A673 (cell line): ENCODE measurements around the gene SOBP. TPM values are rescaled to one million over a fixed set of nuclear protein-coding genes. Genes with fewer than 3 reads are reported as not detected.
A peak's percentile ranks its signal among the peaks of the same experiment; 100 is the strongest.

ENCODE experiments used
- BruUV-seq: library from RNA; stranded (reverse); fragments of 400-500 nt; replicated peaks from 2 replicates; lab custom pipeline; 2021; lab: Mats Ljungman, UMichigan
- CTCF ChIA-PET: fragments of 300-600 bp; sonication (Branson Sonifier 250); formaldehyde crosslinking; loops from one replicate; lab custom pipeline; 2022; ENCODE audit warnings: antibody characterized with exemption; lab: Charles Lee
- POLR2A ChIA-PET: fragments of 300-600 bp; sonication (Branson Sonifier 250); formaldehyde crosslinking; loops from one replicate; lab custom pipeline; 2022; ENCODE audit warnings: antibody characterized with exemption; ENCODE audit not compliant: low non-redundant PET; lab: Charles Lee
- DNase-seq: peaks from one replicate; pipeline ENCODE4 v3.0.0-alpha.2; 2015; ENCODE audit warnings: low spot score
- H3K27ac ChIP-seq: fragments of 200-600 bp; sonication (generic); 2 replicates; pipeline ENCODE4 v1.5.1; 2016; ENCODE audit warnings: mixed run types, low read depth, mild to moderate bottlenecking, mixed read lengths, antibody characterized with exemption, low read length; ENCODE audit not compliant: poor library complexity, severe bottlenecking
- H3K27me3 ChIP-seq: fragments of 200-600 bp; sonication (generic); replicated peaks from 2 replicates; pipeline ENCODE4 v1.6.1; 2017; ENCODE audit warnings: mixed run types, low read depth, mild to moderate bottlenecking, mixed read lengths, antibody characterized with exemption, low read length; ENCODE audit not compliant: insufficient read depth, poor library complexity
- H3K36me3 ChIP-seq: fragments of 200-600 bp; sonication (generic); 2 replicates; pipeline ENCODE4 v1.6.1; 2016; ENCODE audit warnings: mixed run types, mild to moderate bottlenecking, mixed read lengths, antibody characterized with exemption, low read length; ENCODE audit not compliant: insufficient read depth, poor library complexity, severe bottlenecking
- H3K4me1 ChIP-seq: fragments of 200-600 bp; sonication (generic); 2 replicates; pipeline ENCODE4 v1.6.1; 2017; ENCODE audit warnings: mixed run types, mild to moderate bottlenecking, mixed read lengths, antibody characterized with exemption, low read length; ENCODE audit not compliant: insufficient read depth, poor library complexity, severe bottlenecking
- H3K4me3 ChIP-seq: fragments of 200-600 bp; sonication (generic); 2 replicates; pipeline ENCODE4 v1.5.1; 2016; ENCODE audit warnings: low read depth, mixed run types, mild to moderate bottlenecking, mixed read lengths, low read length; ENCODE audit not compliant: poor library complexity, severe bottlenecking
- H3K9me3 ChIP-seq: fragments of 200-600 bp; sonication (generic); 2 replicates; pipeline ENCODE4 v1.6.1; 2016; ENCODE audit warnings: mixed run types, low read depth, mild to moderate bottlenecking, mixed read lengths, antibody characterized with exemption, low read length; ENCODE audit not compliant: poor library complexity, severe bottlenecking
- CTCF ChIP-seq: fragments of 300-800, 200-600 bp; sonication (generic); conservative IDR thresholded peaks from 2 replicates; pipeline ENCODE4 v1.5.1; 2017; ENCODE audit warnings: low read depth, mild to moderate bottlenecking, antibody characterized with exemption, low read length, moderate library complexity, mixed read lengths
- EZH2 ChIP-seq: fragments of 200-600 bp; sonication (generic); IDR thresholded peaks from 2 replicates; pipeline ENCODE4 v1.6.1; 2017; ENCODE audit warnings: borderline replicate concordance, low read depth, mild to moderate bottlenecking, mixed read lengths, antibody characterized with exemption, low read length; ENCODE audit not compliant: poor library complexity, severe bottlenecking
- intact Hi-C: fragments of 100-400 bp; cut with micrococcal nuclease; formaldehyde crosslinking; loops from one replicate; pipeline ENCODE4 v1.10.0; 2022; ENCODE audit not compliant: unreplicated experiment
- total RNA-seq: library from RNA; stranded (reverse); gene quantifications from 2 replicates; pipeline ENCODE4 v1.2.3, GENCODE V29; 2021

Gene SOBP
- total RNA-seq, 1 experiment from 2014 or later = 3.3 TPM

GRCh38 chr6:107670792-107671199 lies 180.9 kb downstream of the SOBP start:
- no peak overlapping the region for H3K4me3 ChIP-seq
- no peaks in the 10 kb centered on the region for H3K36me3 ChIP-seq
- no peak overlapping the region for H3K27ac ChIP-seq
- DNase-seq = peak; percentile 28
- no peaks in the 10 kb centered on the region for H3K4me1 ChIP-seq
- TF ChIP-seq EZH2 (no peak), CTCF (no peak)
- intact Hi-C loops = loop anchor here (10.0 kb wide), 2 partner anchors 384 to 536 kb away; no protein-coding TSS in a partner anchor
- CTCF ChIA-PET = no interaction called here
- POLR2A ChIA-PET = no interaction called here
- H3K27me3 ChIP-seq = no peaks in the 10 kb centered on the region
- no TSS peak for BruUV-seq
- H3K9me3 ChIP-seq = no peaks in the 10 kb centered on the region

- intact Hi-C loops = loop anchor here (10.0 kb wide), 2 partner anchors 382 to 538 kb away; no protein-coding TSS in a partner anchor
- no TSS peak for BruUV-seq
Measured at GRCh38 chr6:107673076-107673494, 183.2 kb downstream of the SOBP start.

GRCh38 chr6:107674995-107675738 lies 185.2 kb downstream of the SOBP start:
- DNase-seq = peak; percentile 86
- BruUV-seq = no TSS peak
- H3K4me3 ChIP-seq = no peak overlapping the region

More at GRCh38 chr6:107673076-107673494, 183.2 kb downstream of the SOBP start:
- DNase-seq = no peak
- H3K27me3 ChIP-seq = no peaks in the 10 kb centered on the region
- ChIA-PET POLR2A (no interaction called here), CTCF (no interaction called here)
- no peak overlapping the region for H3K27ac ChIP-seq
- H3K4me3 ChIP-seq = no peak overlapping the region
- no peak for TF ChIP-seq CTCF
- TF ChIP-seq EZH2 = no peak
- H3K4me1 ChIP-seq = no peaks in the 10 kb centered on the region
- no peaks in the 10 kb centered on the region for H3K9me3 ChIP-seq
- no peaks in the 10 kb centered on the region for H3K36me3 ChIP-seq

More at GRCh38 chr6:107674995-107675738, 185.2 kb downstream of the SOBP start:
- TF ChIP-seq CTCF = peak; percentile 88; the same call in 1 of the 2 replicates
- TF ChIP-seq EZH2 = no peak
- Histone ChIP-seq H3K36me3 (no peaks in the 10 kb centered on the region), H3K9me3 (no peaks in the 10 kb centered on the region), H3K27ac (no peak overlapping the region), H3K27me3 (no peaks in the 10 kb centered on the region), H3K4me1 (no peaks in the 10 kb centered on the region)
- ChIA-PET POLR2A (no interaction called here), CTCF (interaction anchor here (0.6 to 0.7 kb wide), 2 partner anchors 374 to 520 kb away, joined by 3 to 4 read pairs; no protein-coding TSS in a partner anchor)
- intact Hi-C loops = loop anchor here (1.0 to 10.0 kb wide), 3 partner anchors 173 to 540 kb away; no protein-coding TSS in a partner anchor
